Left lung (tissue), 10 donors: ENCODE measurements around the gene GOSR2. TPM values are rescaled to one million over a fixed set of nuclear protein-coding genes. Genes with fewer than 3 reads are reported as not detected.

Experiments
- ATAC-seq: fragments of 200-7000 bp; cut with Tn5 transposase; one replicate; pipeline ENCODE4 v1.9.1; 2020; ENCODE audit warnings: moderate library complexity
- DNase-seq, 4 donors: peaks; one replicate each; pipeline ENCODE4 v3.0.0-alpha.2; 2013 to 2020
- H3K27ac ChIP-seq, 2 donors: fragments of 200-600 bp; sonication (generic) in 1 of 2; one replicate each; pipeline versions ENCODE4 v1.5.0 to v1.8.0; 2020 to 2021
- H3K27me3 ChIP-seq, 2 donors: fragments of 200-600 bp; sonication (generic) in 1 of 2; one replicate each; pipeline versions ENCODE4 v1.5.0 to v1.8.0; 2020 to 2021
- H3K36me3 ChIP-seq, 2 donors: fragments of 200-600 bp; sonication (generic) in 1 of 2; one replicate each; pipeline versions ENCODE4 v1.5.0 to v1.8.0; 2020 to 2021
- H3K4me1 ChIP-seq, 2 donors: fragments of 200-600 bp; one replicate each; pipeline ENCODE4 v1.8.0; 2021
- H3K4me3 ChIP-seq, 2 donors: fragments of 200-600 bp; sonication (generic) in 1 of 2; one replicate each; pipeline versions ENCODE4 v1.5.0 to v1.8.0; 2020 to 2021; ENCODE audit warnings: mild to moderate bottlenecking in 1 of 2
- H3K9me3 ChIP-seq, 2 donors: fragments of 200-600 bp; sonication (generic) in 1 of 2; one replicate each; pipeline versions ENCODE4 v1.5.0 to v1.8.0; 2020 to 2021
- intact Hi-C, 2 donors: fragments of 100-400 bp; cut with DNase I; formaldehyde crosslinking; loops; one replicate each; pipeline versions ENCODE4 v1.11.2 to v1.14.2; 2022
- polyA plus RNA-seq, 6 donors: library from polyadenylated mRNA; unstranded; fragments of 120-200 nt; gene quantifications; one replicate each; pipeline ENCODE4 v1.2.1, GENCODE V29; 2013; ENCODE audit not compliant: insufficient read length in 6 of 6
- total RNA-seq, 2 donors: library from RNA; stranded (reverse); fragmentation: NEBNext Ultra II Directional; extraction: Animal tissue kit (Norgen Biotek cat#: 25700); gene quantifications; one replicate each; pipeline ENCODE4 v1.2.1, GENCODE V29; 2021
- TF ChIP-seq, protein P1 (sequence below), 2 donors: fragments of 200-600 bp; sonication (generic) in 1 of 2; IDR thresholded peaks; one replicate each; pipeline versions ENCODE4 v1.5.0 to v1.8.0; 2021; ENCODE audit warnings: antibody characterized with exemption in 2 of 2
- donor health status: DM: no; HTN: yes; CAD: no.
- donor health status: DM: no; HTN: no; CAD: no.

GOSR2 gene
- total and polyA plus RNA-seq, 8 donors, result 42.5 to 67.4 (median 47.6) TPM

DNA sequence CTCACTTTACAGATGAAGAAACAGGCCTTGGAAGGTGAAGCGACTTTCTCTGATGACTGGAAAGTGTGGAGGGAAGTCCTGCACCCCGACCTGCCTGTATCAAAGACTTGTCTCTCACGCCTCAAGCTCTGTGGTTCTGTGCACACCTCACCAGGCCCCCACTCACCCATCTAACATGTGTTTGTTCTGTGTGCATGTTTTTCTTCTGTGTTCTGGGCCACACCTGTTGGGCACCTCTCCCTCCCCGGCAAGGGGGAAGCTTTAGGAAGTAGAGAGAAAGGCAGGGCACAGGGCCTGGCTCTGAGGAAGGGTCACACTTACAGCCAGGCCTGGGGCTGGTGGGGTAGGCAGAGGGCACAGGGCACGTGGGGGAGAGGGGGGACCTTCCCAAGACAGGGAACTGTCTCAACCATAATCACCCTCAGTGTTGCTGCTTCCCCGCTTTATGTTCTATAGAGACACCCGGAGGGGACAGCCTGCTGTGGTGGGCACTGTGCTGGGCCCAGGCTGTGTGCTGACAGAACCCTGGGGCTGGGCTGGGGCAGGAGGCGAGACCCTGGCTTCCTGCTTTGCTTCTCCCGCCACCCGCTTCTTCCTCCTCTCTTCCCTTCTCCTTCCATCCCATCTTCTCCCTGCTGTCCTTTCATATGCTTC is 48.8 kb downstream of the GOSR2 start:
- Histone ChIP-seq H3K27ac (no peak overlapping the region), H3K4me3 (no peak overlapping the region), H3K4me1 (no peaks in the 10 kb centered on the region), H3K9me3 (no peaks in the 10 kb centered on the region), H3K36me3 (no peaks in the 10 kb centered on the region), H3K27me3 (peaks cover 5 to 12% of the 10 kb centered on the region in 2 donors)
- no peak for ATAC-seq
- TF ChIP-seq, protein P1, sequence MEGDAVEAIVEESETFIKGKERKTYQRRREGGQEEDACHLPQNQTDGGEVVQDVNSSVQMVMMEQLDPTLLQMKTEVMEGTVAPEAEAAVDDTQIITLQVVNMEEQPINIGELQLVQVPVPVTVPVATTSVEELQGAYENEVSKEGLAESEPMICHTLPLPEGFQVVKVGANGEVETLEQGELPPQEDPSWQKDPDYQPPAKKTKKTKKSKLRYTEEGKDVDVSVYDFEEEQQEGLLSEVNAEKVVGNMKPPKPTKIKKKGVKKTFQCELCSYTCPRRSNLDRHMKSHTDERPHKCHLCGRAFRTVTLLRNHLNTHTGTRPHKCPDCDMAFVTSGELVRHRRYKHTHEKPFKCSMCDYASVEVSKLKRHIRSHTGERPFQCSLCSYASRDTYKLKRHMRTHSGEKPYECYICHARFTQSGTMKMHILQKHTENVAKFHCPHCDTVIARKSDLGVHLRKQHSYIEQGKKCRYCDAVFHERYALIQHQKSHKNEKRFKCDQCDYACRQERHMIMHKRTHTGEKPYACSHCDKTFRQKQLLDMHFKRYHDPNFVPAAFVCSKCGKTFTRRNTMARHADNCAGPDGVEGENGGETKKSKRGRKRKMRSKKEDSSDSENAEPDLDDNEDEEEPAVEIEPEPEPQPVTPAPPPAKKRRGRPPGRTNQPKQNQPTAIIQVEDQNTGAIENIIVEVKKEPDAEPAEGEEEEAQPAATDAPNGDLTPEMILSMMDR (IDR thresholded peaks at IDR 0.05), result no peak
- DNase-seq, result no peak
- intact Hi-C loops, result no loop called here

DNA sequence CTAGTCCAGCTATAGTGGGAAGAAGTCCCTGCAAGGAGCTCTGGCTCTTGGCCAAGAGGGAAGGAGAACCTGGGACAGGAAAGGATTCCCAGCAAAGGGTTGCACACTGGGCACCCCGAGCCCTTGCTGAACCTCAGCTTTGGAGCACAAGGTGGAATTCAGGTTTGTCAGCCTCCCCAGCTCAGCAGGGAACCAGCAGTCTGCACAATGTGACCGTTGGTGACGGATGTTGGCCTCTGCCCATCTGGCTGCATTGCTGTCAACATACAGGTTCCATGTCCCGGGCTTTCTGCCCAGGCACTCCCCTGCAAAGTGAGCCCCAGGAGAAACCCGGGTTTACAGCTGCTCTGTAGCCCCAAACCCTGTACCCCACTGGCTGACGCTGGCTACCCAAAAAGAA is 49.4 kb downstream of the GOSR2 start:
- ATAC-seq (no peak), DNase-seq (no peak)
- Histone ChIP-seq H3K9me3 (no peaks in the 10 kb centered on the region), H3K27ac (no peak overlapping the region), H3K4me3 (no peak overlapping the region), H3K4me1 (no peaks in the 10 kb centered on the region), H3K27me3 (peaks cover 10 to 18% of the 10 kb centered on the region in 2 donors), H3K36me3 (no peaks in the 10 kb centered on the region)
- TF ChIP-seq, protein P1 (IDR thresholded peaks at IDR 0.05), result no peak
- intact Hi-C loops, result no loop called here

DNA sequence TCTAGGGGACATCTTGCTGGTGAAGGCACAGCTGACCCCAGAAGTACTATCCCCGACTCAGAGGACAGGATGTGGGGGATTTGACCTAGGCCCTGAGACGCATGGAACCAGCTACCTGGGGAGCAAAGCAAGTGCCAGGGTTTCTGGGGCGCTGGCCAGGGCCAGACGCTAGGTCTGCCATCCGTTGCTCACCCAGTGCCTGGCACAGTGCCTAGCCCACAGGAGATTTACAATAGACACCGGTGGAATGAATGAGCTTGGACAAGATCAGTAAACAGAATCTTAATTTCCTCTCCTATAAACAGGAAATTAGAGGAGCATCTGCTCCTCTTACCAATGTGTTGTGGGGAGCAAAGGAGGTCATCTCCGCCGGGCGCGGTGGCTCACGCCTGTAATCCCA is 51.1 kb downstream of the GOSR2 start:
- no peaks in the 10 kb centered on the region for H3K9me3 ChIP-seq
- H3K27me3 ChIP-seq, result peaks cover 27 to 36% of the 10 kb centered on the region in 2 donors
- DNase-seq (no peak), ATAC-seq (no peak)
- H3K27ac ChIP-seq, result no peak overlapping the region
- no peak overlapping the region for H3K4me3 ChIP-seq
- no peaks in the 10 kb centered on the region for H3K36me3 ChIP-seq
- H3K4me1 ChIP-seq, result peaks cover 10% of the 10 kb centered on the region in 2 donors
- TF ChIP-seq, protein P1 (IDR thresholded peaks at IDR 0.05), result no peak
- intact Hi-C loops, result no loop called here

DNA sequence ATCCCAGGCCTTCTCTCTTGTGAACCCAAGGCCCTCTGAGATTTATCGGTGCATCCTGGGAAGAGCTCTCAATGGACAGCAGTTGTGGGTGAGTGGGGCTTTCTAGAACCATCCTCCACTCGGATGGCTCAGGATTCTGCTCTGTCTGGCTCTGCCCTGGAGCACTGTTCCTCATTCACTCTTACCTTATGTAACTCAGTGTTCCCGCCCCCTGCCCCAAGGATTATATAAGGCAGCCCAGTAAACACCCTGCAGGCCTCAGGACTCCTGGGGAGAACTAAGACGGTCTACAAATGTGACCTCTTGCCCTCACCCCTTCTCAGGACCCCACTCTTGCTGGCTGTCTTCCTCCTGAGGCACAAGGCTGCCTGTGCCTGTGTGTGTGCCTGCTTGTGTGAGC is 52.3 kb downstream of the GOSR2 start:
- no peaks in the 10 kb centered on the region for H3K36me3 ChIP-seq
- peaks cover 36 to 48% of the 10 kb centered on the region in 2 donors for H3K27me3 ChIP-seq
- DNase-seq (no peak), ATAC-seq (no peak)
- intact Hi-C loops, result no loop called here
- no peak overlapping the region for H3K27ac ChIP-seq
- peaks cover 12 to 15% of the 10 kb centered on the region in 2 donors for H3K4me1 ChIP-seq
- H3K4me3 ChIP-seq, result no peak overlapping the region
- H3K9me3 ChIP-seq, result no peaks in the 10 kb centered on the region
- TF ChIP-seq, protein P1 (IDR thresholded peaks at IDR 0.05), result no peak

DNA sequence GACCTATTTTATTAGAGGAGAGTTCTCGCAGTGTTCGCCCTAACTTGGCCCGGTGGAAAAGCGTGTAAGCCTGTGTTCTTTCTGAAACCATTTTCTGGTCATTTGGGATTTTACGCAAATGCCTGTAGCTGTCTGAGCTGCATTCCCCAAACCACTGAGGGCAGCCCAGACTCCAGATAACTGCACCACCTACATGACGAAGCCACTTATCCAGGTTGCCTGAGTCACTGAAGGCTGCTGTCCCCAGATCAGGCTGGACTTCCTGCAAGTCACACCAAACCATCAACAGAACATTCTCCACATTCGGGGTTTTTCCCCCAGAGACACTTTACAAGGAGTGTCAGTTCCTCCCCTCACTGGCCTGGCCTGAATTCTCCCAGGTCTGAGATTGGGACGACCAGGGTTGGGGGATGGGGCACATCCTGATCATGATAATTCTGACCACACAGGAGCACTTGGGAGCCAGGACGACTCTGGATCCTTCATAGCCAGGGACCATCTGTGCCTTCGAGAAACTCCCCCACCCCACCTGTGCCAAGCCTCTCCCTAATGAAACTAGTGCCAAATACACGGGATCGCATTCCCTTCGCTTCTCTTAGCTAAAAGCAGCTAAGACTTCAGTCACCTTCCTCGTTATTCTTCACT is 53.8 kb downstream of the GOSR2 start:
- Histone ChIP-seq H3K4me3 (no peak overlapping the region), H3K27ac (no peak overlapping the region), H3K36me3 (no peaks in the 10 kb centered on the region), H3K4me1 (peaks cover 12 to 15% of the 10 kb centered on the region in 2 donors), H3K27me3 (peaks cover 36 to 62% of the 10 kb centered on the region in 2 donors), H3K9me3 (no peaks in the 10 kb centered on the region)
- intact Hi-C loops, result no loop called here
- TF ChIP-seq, protein P1 (IDR thresholded peaks at IDR 0.05), result no peak
- ATAC-seq (no peak), DNase-seq (no peak)
